Hepatocyte (in vitro differentiated cells): ENCODE data around the gene STX7.

ENCODE experiments used
- CTCF ChIP-seq: fragments of 200-600 bp; sonication (generic); IDR thresholded peaks from 2 replicates; pipeline ENCODE4 v1.5.1; 2016; ENCODE audit warnings: antibody characterized with exemption, mild to moderate bottlenecking; ENCODE audit not compliant: poor library complexity
- EZH2 ChIP-seq: fragments of 200-600 bp; sonication (generic); IDR thresholded peaks from 2 replicates; pipeline ENCODE4 v1.6.1; 2016; ENCODE audit warnings: antibody characterized with exemption, mild to moderate bottlenecking, borderline replicate concordance

GRCh38 chr6:132498638-132499037 is 14.3 kb downstream of the STX7 start:
- TF ChIP-seq CTCF (no peak), EZH2 (no peak)
